Heart left ventricle (tissue), 16 donors: ENCODE measurements around the gene NAPEPLD. TPM values are rescaled to one million over a fixed set of nuclear protein-coding genes. Genes with fewer than 3 reads are reported as not detected.
A peak's percentile ranks its signal among the peaks of the same experiment; 100 is the strongest.
"Not testable (repeated sequence)": the region's sequence is repeated elsewhere in the genome, so short reads cannot be mapped to it uniquely, and the experiment has no call there.

Source experiments
- ATAC-seq, 4 donors: fragments of 200-7000 bp; cut with Tn5 transposase; one replicate each; pipeline ENCODE4 v1.9.1; 2020 to 2022; ENCODE audit warnings: moderate library complexity in 4 of 4, mild to moderate bottlenecking in 3 of 4, moderate number of reproducible peaks in 1 of 4
- DNase-seq, 5 donors: peaks; one replicate each; pipeline ENCODE4 v3.0.0-alpha.2; 2020
- H3K27ac ChIP-seq, 12 donors: fragments of 200-600 bp; sonication (generic) in 4 of 12; one replicate each; pipeline versions ENCODE4 v1.5.0 to v1.8.0; 2016 to 2022; ENCODE audit warnings: mild to moderate bottlenecking in 2 of 12
- H3K27me3 ChIP-seq, 9 donors: fragments of 200-600 bp; sonication (generic) in 2 of 9; one replicate each; pipeline versions ENCODE4 v1.5.1 to v1.8.0; 2016 to 2022; ENCODE audit warnings: mild to moderate bottlenecking in 3 of 9
- H3K36me3 ChIP-seq, 9 donors: fragments of 200-600 bp; sonication (generic) in 2 of 9; one replicate each; pipeline versions ENCODE4 v1.5.0 to v1.8.0; 2018 to 2022; ENCODE audit warnings: mild to moderate bottlenecking in 2 of 9
- H3K4me1 ChIP-seq, 12 donors: fragments of 200-600 bp; sonication (generic) in 4 of 12; one replicate each; pipeline versions ENCODE4 v1.5.0 to v1.8.0; 2016 to 2022; ENCODE audit warnings: mild to moderate bottlenecking in 3 of 12
- H3K4me3 ChIP-seq, 12 donors: fragments of 200-600 bp; sonication (generic) in 4 of 12; one replicate each; pipeline versions ENCODE4 v1.5.0 to v1.8.0; 2017 to 2022; ENCODE audit warnings: mild to moderate bottlenecking in 9 of 12, moderate library complexity in 4 of 12
- H3K9me3 ChIP-seq, 12 donors: fragments of 200-600 bp; sonication (generic) in 4 of 12; one replicate each; pipeline versions ENCODE4 v1.5.0 to v1.8.0; 2016 to 2022; ENCODE audit warnings: mild to moderate bottlenecking in 1 of 12
- POLR2A ChIP-seq, 2 donors: fragments of 450-650 bp; IDR thresholded peaks; one replicate each; pipeline ENCODE4 v1.6.1; 2017; ENCODE audit warnings: antibody characterized with exemption in 2 of 2, mild to moderate bottlenecking in 2 of 2, moderate library complexity in 2 of 2
- WGBS, 4 donors: extraction: QIAGEN DNeasy Blood & Tissue Kit in 2 of 4; methylation state at CpG; one replicate each; pipeline versions ENCODE4 v1.1.5 to v1.1.7; 2013 to 2018; 5-methylcytosine and 5-hydroxymethylcytosine counted together
- intact Hi-C, 10 donors: fragments of 100-400 bp; cut with DNase I; formaldehyde crosslinking; loops; one replicate each; pipeline versions ENCODE4 v1.11.1 to v1.14.2; 2022
- long read RNA-seq, 3 donors: library from polyadenylated mRNA; unstranded; transcript quantifications; one replicate each; pipeline ENCODE4 v2.0.0, GENCODE V29; 2020 to 2021
- polyA plus RNA-seq, 2 donors: library from polyadenylated mRNA; stranded (reverse); fragments of 200-250 nt; gene quantifications; one replicate each; pipeline ENCODE4 v1.2.3, GENCODE V29; 2013
- total RNA-seq, 9 donors: library from RNA; depleted of rRNA in 2 of 9; stranded (reverse); fragments of >200 nt in 2 of 9; fragmentation: NEBNext Ultra II Directional in 3 of 9; extraction: Animal tissue kit (Norgen Biotek cat#: 25700) in 3 of 9; gene quantifications; one replicate each; pipeline versions ENCODE4 v1.1.0 to v1.2.4, GENCODE V29; 2016 to 2023
- TF ChIP-seq, protein P1 (sequence below), 12 donors: fragments of 200-600 bp; sonication (generic) in 4 of 12; IDR thresholded peaks; one replicate each; pipeline versions ENCODE4 v1.5.0 to v1.8.0; 2018 to 2022; ENCODE audit warnings: antibody characterized with exemption in 12 of 12, mild to moderate bottlenecking in 5 of 12
- donor health status: ischemic (EF 13 %, LVEDD 7.1; RV severe dilation, severe dysfunction).
- donor health status: healthy with polysubstance abuse.
- donor health status: DM: no; HTN: yes; CAD: no.
- donor health status: DM: no; HTN: no; CAD: no.
- donor health status: ischemic (EF 25% LVEDD 6.9; RV normal size, moderate dysfunction).
- donor health status: ischemic (EF 25% LVEDD 5.7; RV mildly dilated, moderate dysfunction).
- donor health status: healthy.
- donor health status: DM: yes; HTN: yes; CAD: no.
- donor health status: ischemic (EF 35%, LVEDD 5.7; RV mildly dilated, moderate dysfunction).
- donor health status: nonischemic (EF 11% LVEDD 7.7; RV severe dilation, severe dysfunction).
- donor health status: DM: yes; HTN: yes; CAD: no.
- donor health status: PGD.
- donor health status: ischemic (EF 29% LVEDD 5.4; RV normal size, mild dysfunction).
- donor health status: nonischemic (EF 23%, LVEDD 6.1; RV moderate dilation, normal function).

Gene NAPEPLD
- total RNA-seq (10 to 100 TPM in 2 of 9 donors, 1 to 10 TPM in 7; 5.5 to 12.8 (median 8.4) TPM), polyA plus RNA-seq (1 to 10 TPM; 3.3 to 3.7 TPM)
- long read RNA-seq, donor 1, transcript NAPEPLD-209 (5 exons, 2,380 nt): major isoform, 8 of 15 reads
- long read RNA-seq, donor 1, partial matches to known transcripts: 1 of 15 reads
- long read RNA-seq, donor 1, other reads (novel, unspliced or antisense): 5 of 15 reads
- long read RNA-seq, donor 2, full-length matches to known transcripts: 19 of 30 reads
- long read RNA-seq, donor 2, partial matches to known transcripts: 3 of 30 reads
- long read RNA-seq, donor 2, other reads (novel, unspliced or antisense): 8 of 30 reads
- long read RNA-seq, donor 3, transcript NAPEPLD-209 (5 exons, 2,380 nt): major isoform, 7 of 17 reads
- long read RNA-seq, donor 3, partial matches to known transcripts: 1 of 17 reads
- long read RNA-seq, donor 3, other reads (novel, unspliced or antisense): 7 of 17 reads

DNA sequence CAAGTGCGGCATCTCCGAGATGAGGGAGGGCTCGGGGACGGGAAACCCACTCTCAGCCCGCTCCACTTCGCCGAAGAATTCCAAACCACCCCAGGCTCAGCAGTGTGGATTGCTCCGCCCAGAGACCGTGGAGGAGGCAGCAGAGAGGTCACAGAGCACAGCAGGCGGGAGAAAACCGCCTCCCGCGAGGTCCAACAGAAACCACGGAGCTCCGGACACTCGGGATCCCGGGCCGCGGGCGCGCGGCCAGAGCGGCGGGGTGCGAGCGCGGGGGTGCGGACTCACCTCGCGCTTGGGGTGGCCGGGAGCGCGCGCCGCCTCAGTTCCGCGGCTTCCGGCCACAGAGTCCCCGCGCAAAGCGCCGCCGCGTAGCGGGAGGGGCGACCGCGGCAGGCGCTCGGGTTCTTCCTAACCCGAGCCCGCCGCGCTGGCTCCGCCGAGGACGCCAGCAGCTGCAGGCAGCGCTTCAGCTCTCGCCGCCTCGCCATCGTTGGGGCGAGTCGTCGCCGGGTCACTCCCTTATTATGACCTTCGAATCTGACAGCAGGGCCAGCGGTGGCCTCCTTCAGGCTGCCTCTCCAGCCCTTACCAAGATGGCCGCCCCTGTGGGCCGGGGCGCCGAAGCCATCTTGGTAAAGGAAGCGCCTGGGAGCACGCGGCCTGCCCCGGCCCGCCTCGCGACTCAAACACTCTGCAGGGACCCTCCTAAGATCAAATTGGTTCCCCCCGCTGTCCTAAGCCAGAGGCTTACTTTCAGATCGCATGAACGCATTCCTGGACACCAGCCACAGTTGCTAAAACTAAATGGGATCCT lies at the start of gene NAPEPLD:
Gene NAPEPLD, minus strand, starts transcription at position 106 of the 814 bp plus-strand sequence. CDS start 20,323 bp downstream, outside the sequence.
- WGBS, 4 donors: 1 to 3% (median 1%) methylated on average over 59 to 82 of the region's 82 CpGs
- TF ChIP-seq, protein P1, sequence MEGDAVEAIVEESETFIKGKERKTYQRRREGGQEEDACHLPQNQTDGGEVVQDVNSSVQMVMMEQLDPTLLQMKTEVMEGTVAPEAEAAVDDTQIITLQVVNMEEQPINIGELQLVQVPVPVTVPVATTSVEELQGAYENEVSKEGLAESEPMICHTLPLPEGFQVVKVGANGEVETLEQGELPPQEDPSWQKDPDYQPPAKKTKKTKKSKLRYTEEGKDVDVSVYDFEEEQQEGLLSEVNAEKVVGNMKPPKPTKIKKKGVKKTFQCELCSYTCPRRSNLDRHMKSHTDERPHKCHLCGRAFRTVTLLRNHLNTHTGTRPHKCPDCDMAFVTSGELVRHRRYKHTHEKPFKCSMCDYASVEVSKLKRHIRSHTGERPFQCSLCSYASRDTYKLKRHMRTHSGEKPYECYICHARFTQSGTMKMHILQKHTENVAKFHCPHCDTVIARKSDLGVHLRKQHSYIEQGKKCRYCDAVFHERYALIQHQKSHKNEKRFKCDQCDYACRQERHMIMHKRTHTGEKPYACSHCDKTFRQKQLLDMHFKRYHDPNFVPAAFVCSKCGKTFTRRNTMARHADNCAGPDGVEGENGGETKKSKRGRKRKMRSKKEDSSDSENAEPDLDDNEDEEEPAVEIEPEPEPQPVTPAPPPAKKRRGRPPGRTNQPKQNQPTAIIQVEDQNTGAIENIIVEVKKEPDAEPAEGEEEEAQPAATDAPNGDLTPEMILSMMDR (IDR thresholded peaks at IDR 0.05): no peak
- peak in 1 of 2 donors; percentile 56 for TF ChIP-seq POLR2A (IDR thresholded peaks at IDR 0.05)
- intact Hi-C loops: loop anchor here in 5 of 10 donors (2.0 to 10.0 kb wide), 5 partner anchors 64 to 146 kb away; partner anchors contain the start of genes ARMC10 (in 3 of the 5), FBXL13 (in 2 of the 5) and PMPCB (in 2 of the 5)
- Histone ChIP-seq H3K27ac (peak within 1 kb of the TSS; percentile 90 to 100 (median 97)), H3K9me3 (no peaks in the 10 kb centered on the region), H3K4me1 (peaks cover 0 to 24% (median 18%) of the 10 kb centered on the region in 12 donors), H3K4me3 (peak within 1 kb of the TSS; percentile 36 to 91 (median 79)), H3K36me3 (no peaks in the 10 kb centered on the region), H3K27me3 (no peaks in the 10 kb centered on the region)
- ATAC-seq (peak; percentile 93 to 97 (median 95)), DNase-seq (peak; percentile 89 to 94 (median 93))

DNA sequence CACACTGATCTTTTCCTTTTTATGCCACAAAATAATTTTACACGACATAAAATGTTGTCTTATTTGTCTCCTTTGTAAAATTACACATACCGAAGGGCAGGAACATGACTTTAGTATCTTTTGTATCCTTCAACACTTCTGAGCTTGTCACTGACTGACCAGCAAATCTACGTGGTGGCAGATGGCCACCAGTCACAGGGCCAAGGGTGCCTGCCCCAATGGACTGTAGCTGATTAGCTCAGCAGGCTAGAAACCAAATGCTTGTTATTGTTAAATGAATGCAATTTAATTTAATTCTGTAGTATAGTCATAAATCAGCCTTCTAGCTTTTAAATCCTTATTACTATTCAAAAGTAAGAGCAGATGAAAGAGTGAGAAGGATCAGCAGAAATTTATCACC lies 49.2 kb upstream of the NAPEPLD start:
- H3K36me3 ChIP-seq, H3K27ac ChIP-seq, H3K4me1 ChIP-seq, H3K4me3 ChIP-seq, H3K9me3 ChIP-seq, intact Hi-C loops, H3K27me3 ChIP-seq: not testable (repeated sequence)
- 28 to 38% (median 35%) methylated on average over 3 of the region's 3 CpGs for WGBS, 4 donors
- DNase-seq (peak in 1 of 5 donors; percentile 38), ATAC-seq (peak in 3 of 4 donors; percentile 57 to 65 (median 61))

DNA sequence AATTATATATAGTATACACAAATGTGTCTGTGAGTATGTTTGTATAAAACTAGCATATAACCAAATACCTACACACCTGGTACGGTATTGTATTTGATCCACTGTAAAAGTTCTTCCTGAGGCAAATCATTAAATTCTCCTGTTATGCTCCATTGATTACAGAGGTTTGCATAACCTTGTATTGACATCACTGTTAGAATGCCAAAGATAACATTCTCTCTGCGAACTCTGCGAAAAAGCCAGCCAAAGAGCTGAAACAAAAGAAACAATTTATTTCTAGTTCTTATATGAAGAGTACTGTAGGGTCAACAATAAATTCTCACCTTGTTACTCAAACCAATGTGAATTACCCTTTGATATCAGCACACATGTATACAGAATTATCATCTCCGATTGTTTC lies 46.5 kb upstream of the NAPEPLD start:
- H3K36me3 ChIP-seq, H3K27ac ChIP-seq, intact Hi-C loops, H3K9me3 ChIP-seq, H3K27me3 ChIP-seq, DNase-seq, H3K4me1 ChIP-seq, H3K4me3 ChIP-seq, ATAC-seq: not testable (repeated sequence)
- 69 to 73% (median 72%) methylated on average over 4 of the region's 4 CpGs for WGBS, 4 donors

DNA sequence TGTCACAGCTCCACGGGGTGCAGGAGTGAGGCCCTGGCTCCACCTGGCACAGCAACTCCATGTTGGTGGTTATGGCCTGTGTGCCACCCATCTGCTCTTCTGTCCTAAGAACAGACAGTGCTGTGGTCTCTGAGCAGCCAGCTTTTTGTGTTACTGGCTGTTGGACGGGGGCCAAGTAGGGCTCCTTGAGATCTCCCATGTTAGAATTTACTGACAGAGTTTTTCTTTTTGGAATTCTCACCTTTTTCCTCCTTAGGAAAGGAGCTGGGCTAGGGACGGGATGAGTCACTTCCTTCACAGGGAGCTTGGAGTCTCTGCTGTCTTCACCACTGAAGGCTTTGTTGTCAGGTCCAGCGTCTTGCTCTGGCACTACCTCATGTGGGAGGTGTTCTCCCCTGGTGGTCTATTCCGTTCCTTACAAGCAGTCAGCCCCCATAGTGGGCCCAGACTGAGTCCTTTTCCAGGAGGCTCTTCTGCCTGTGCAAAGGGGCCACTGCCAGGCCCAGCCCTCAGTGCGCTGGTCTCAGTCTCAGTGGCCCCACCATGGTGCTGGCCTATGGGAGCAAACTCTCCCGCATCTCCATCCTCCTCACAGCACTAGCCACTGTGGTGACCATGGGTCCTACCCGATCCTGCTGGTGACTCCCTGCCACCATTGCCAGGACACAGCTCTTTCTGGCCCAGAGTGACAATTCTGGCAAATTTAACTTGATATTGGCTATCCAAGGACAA lies 23.7 kb upstream of the NAPEPLD start:
- H3K4me1 ChIP-seq, DNase-seq, H3K27me3 ChIP-seq, H3K4me3 ChIP-seq, H3K27ac ChIP-seq, H3K36me3 ChIP-seq, intact Hi-C loops, H3K9me3 ChIP-seq: not testable (repeated sequence)
- 68 to 84% (median 79%) methylated on average over 4 to 8 of the region's 8 CpGs for WGBS, 4 donors
- ATAC-seq: peak in 1 of 4 donors; percentile 39

DNA sequence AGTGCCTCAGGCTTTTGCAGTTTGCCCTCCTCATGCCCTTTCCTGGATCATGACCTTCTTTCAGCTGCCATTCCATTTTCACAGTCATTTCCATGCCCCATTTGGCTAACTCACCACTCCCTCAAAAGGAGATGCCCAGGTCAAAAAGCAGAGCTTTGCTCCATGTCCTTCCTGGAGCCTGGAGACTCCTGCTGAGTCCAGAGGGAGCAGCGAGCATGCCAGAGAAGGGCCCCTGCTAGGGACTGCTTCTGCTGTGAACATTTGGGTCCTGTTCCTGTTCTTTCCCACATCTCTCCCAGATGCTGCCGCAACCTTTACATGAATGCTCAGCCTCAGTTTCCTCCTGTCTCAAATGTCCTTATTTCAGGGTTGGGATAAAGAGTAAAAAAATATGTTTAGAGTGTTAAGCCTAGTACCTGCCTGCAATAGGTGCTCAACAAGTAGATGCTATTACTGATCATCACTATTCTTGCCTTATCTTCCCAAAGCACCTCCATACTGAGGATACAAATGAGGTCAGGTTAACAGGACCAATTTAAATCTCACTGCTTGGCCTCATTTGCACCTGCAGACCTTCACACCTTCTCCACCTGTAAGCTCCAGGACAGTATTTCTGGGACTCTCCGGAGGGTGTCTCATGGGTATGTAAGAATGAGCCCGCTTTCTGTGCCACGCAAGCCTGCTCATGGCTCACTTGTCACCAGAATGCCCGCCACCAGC lies 23.0 kb upstream of the NAPEPLD start:
- H3K4me3 ChIP-seq, H3K4me1 ChIP-seq, intact Hi-C loops, H3K36me3 ChIP-seq, DNase-seq, H3K9me3 ChIP-seq, ATAC-seq, H3K27ac ChIP-seq, H3K27me3 ChIP-seq: not testable (repeated sequence)
- WGBS, 4 donors: 89 to 95% (median 94%) methylated on average over 6 of the region's 6 CpGs

DNA sequence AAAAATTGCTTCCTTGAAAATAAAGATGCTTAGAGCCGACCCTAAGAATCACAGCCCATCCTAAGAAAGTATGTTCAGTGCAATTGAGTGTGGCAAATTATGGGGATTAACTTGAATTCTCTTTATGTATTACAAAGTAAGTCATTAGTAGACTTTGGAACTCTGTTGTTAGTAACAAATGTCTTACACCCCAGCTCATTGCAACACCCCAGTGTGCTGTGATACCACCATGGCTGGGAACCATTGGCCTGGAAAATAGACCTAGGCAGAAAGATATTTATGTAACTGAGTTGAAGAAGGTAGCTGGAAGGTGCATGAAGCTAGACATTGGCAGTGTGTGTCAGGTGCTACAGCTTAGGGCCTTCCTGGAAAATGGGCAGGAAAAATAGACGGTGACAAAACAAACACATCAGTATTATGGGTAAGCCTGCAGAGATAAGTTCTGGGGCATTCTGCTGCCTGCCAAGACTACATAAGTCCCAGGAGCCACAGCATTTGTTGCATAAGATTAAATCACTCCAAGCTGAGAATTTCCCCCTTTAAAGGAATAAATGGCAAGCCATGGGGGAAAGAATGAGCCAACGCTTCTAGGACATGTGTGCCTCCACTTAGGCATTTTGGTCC lies 18.1 kb upstream of the NAPEPLD start:
- H3K36me3 ChIP-seq, DNase-seq, H3K9me3 ChIP-seq, H3K27me3 ChIP-seq, intact Hi-C loops, H3K4me3 ChIP-seq, ATAC-seq, H3K4me1 ChIP-seq, H3K27ac ChIP-seq: not testable (repeated sequence)
- WGBS, 4 donors: 69 to 82% (median 78%) methylated on average over 3 of the region's 3 CpGs

DNA sequence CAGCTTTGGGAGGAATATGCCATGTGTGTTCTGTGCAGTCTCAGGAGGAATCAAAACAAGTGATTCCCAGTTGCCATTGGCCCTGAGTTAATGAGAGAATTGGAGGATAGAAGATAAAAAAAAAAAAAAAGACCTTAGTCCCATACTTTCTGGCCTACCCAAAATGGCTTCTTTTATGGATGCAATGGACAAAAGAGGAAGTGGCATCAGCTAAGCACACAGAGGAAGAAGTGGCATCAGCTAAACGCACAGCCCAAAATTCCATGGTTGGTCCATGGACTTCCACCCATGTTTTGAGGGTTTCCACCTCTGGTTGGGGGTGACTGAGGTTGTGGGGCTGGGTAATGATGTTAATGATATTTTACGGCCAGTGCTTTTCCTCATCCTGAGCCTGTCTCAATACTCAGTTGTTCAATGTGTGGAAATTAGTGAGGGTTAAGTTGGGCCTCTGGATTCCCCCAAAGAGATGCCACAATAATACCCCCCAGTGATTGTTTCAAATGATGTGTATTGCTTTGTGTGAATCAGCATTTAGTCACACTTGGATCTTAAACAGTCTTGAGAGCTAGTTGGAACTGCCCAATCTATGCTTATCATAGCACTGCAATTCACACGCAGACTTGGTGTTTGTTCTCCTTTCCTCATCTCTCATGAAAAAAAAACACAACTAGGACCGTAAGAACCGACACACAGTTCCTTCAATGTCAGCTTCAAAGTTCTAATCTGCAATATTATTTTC lies 14.4 kb upstream of the NAPEPLD start:
- H3K4me3 ChIP-seq, intact Hi-C loops, H3K36me3 ChIP-seq, ATAC-seq, H3K27me3 ChIP-seq, H3K27ac ChIP-seq, H3K9me3 ChIP-seq, DNase-seq, H3K4me1 ChIP-seq: not testable (repeated sequence)
- WGBS, 4 donors: 81 to 89% (median 85%) methylated on average over 5 of the region's 5 CpGs

DNA sequence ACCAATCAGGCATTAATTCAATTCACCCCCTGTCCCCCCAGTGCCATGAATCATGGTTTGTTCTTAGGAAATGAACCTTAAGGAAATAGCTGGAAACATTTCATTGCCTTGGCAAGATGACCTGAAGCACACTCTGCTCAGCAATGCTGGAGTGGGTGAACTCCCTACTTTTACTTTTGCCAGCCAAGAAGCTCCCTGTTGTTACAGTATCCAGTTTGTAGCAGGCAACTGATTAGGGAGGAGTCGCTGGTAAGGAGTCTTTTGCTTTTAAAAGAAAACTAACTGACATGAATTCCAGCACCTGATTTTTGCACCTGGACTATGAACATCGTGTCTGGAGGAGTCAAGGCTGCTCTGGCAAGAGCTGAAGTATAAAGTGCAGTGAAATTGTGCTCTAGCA lies 13.7 kb upstream of the NAPEPLD start:
- H3K36me3 ChIP-seq, H3K27ac ChIP-seq, H3K4me3 ChIP-seq, DNase-seq, H3K9me3 ChIP-seq, H3K4me1 ChIP-seq, intact Hi-C loops, H3K27me3 ChIP-seq: not testable (repeated sequence)
- 59 to 87% (median 77%) methylated on average over 2 of the region's 2 CpGs for WGBS, 4 donors
- ATAC-seq: peak in 1 of 4 donors; percentile 39
